Measurements from ENCODE around the gene RHBDF1.

- TF ChIP-seq CTCF (IDR thresholded peaks at IDR 0.05; ENCODE audit: low read length) (no peak), EZH2phosphoT487 (IDR thresholded peaks at IDR 0.05; ENCODE audit: low read length) (no peak)
Observed at GRCh38 chr16:59440-60059, 12.9 kb downstream of the RHBDF1 start.
